NCI-H2081 treated with DMSO at 0.1 percent for 48 hours (cell line): ENCODE data around the gene PIP5K1B.
A peak's percentile ranks its signal among the peaks of the same experiment; 100 is the strongest.

Source experiments
- DNase-seq: peaks from one replicate; lab custom pipeline; 2025; lab: John Stamatoyannopoulos, UW

PIP5K1B gene

GRCh38 chr9:68991457-68991856 lies 286.4 kb downstream of the PIP5K1B start:
- DNase-seq = no peak

GRCh38 chr9:68995776-68996175 lies 290.7 kb downstream of the PIP5K1B start:
- no peak for DNase-seq

- DNase-seq = no peak
Measured at GRCh38 chr9:68996462-68996861, 291.4 kb downstream of the PIP5K1B start.

- DNase-seq = no peak
Measured at GRCh38 chr9:68997666-68998065, 292.6 kb downstream of the PIP5K1B start.

- no peak for DNase-seq
Measured at GRCh38 chr9:68998385-68998784, 293.3 kb downstream of the PIP5K1B start.

- no peak for DNase-seq
Measured at GRCh38 chr9:68998812-68999211, 293.8 kb downstream of the PIP5K1B start.

GRCh38 chr9:68999393-69000105 lies 294.5 kb downstream of the PIP5K1B start:
- DNase-seq = peak; percentile 68

GRCh38 chr9:69001921-69002320 lies 296.9 kb downstream of the PIP5K1B start:
- DNase-seq = no peak

- DNase-seq = no peak
Measured at GRCh38 chr9:69003051-69003450, 298.0 kb downstream of the PIP5K1B start.

GRCh38 chr9:69004836-69005235 lies 299.8 kb downstream of the PIP5K1B start:
- no peak for DNase-seq

GRCh38 chr9:69009708-69010107 lies 304.7 kb downstream of the PIP5K1B start:
- no peak for DNase-seq

GRCh38 chr9:69012696-69013381 lies 307.8 kb downstream of the PIP5K1B start:
- DNase-seq = no peak

GRCh38 chr9:69013382-69013727 lies 308.3 kb downstream of the PIP5K1B start:
- no peak for DNase-seq

GRCh38 chr9:69014013-69014412 lies 309.0 kb downstream of the PIP5K1B start, which contains the start of gene PRKACG:
TSS of gene PRKACG (minus strand) at chr9:69014113. CDS start at chr9:69014092, 21 bp downstream.
- no peak for DNase-seq

- DNase-seq = no peak
Measured at GRCh38 chr9:69016191-69017096, 311.4 kb downstream of the PIP5K1B start.

GRCh38 chr9:69018737-69019136 lies 313.7 kb downstream of the PIP5K1B start:
- DNase-seq = no peak

- DNase-seq = no peak
Measured at GRCh38 chr9:69019808-69020207, 314.8 kb downstream of the PIP5K1B start.

- DNase-seq = no peak
Measured at GRCh38 chr9:69020301-69021145, 315.5 kb downstream of the PIP5K1B start.

GRCh38 chr9:69023650-69024049 lies 318.6 kb downstream of the PIP5K1B start:
- no peak for DNase-seq

- peak; percentile 58 for DNase-seq
Measured at GRCh38 chr9:69027355-69028097, 322.5 kb downstream of the PIP5K1B start.

GRCh38 chr9:69028754-69029153 lies 323.7 kb downstream of the PIP5K1B start:
- no peak for DNase-seq
